Measurements from ENCODE around the gene POU6F2. TPM values are rescaled to one million over a fixed set of nuclear protein-coding genes. Genes with fewer than 3 reads are reported as not detected.

POU6F2 gene
- total RNA-seq, 1 experiment from 2014 or later = not detected

DNA sequence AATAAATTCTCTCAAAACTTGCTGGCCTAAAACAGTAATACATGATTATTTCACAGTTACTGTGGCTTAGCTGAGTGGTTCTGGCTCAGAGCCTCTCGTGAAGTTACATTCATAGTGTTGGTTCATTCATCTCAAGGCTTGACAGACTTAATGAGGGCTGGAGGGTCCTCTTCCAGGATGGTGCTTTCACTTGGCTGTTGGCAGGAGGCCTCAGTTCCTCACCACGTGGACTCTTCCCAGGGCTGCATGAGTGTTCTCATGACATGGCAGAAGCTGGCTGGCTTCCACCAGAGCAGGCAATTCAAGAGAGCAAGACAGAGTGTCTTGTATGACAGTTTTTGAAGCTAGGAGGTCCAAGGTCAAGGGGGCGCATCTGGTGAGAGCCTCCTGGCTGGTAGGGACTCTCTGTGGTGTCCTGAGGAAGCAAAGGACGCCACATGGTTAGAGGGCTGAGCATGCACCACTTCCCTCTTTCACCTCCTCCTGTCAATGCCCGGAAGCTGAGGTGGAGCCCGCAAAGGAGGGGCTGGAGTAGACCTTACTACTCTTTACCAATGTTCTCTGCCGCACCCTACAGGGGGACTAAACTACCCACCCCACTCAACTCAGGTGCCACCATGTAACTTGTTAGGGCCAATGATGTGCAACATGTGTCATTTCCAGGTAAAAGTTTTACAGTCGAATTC, 530.3 kb downstream of the POU6F2 start:
- no peaks in the 10 kb centered on the region for H3K36me3 ChIP-seq (ENCODE audit: insufficient read depth, low read length, poor library complexity, severe bottlenecking)
- no peak overlapping the region for H3K27ac ChIP-seq (ENCODE audit: low read depth, low read length, poor library complexity, severe bottlenecking)
- DNase-seq (ENCODE audit: low spot score) = no peak
- intact Hi-C loops (cut with micrococcal nuclease; ENCODE audit: unreplicated experiment) = no loop called here
- no TSS peak for BruUV-seq (replicated peaks)
- no peaks in the 10 kb centered on the region for H3K27me3 ChIP-seq (replicated peaks; ENCODE audit: insufficient read depth, low read depth, low read length, poor library complexity)
- H3K4me1 ChIP-seq (ENCODE audit: insufficient read depth, low read length, poor library complexity, severe bottlenecking) = no peaks in the 10 kb centered on the region
- H3K4me3 ChIP-seq (ENCODE audit: low read depth, low read length, poor library complexity, severe bottlenecking) = no peak overlapping the region
- ChIA-PET POLR2A (ENCODE audit: low non-redundant PET) (no interaction called here), CTCF (no interaction called here)
- no peaks in the 10 kb centered on the region for H3K9me3 ChIP-seq (ENCODE audit: low read depth, low read length, poor library complexity, severe bottlenecking)
- TF ChIP-seq EZH2 (IDR thresholded peaks at IDR 0.05; ENCODE audit: borderline replicate concordance, low read depth, low read length, poor library complexity, severe bottlenecking) (no peak), CTCF (conservative IDR thresholded peaks at IDR 0.05; ENCODE audit: low read depth, low read length) (no peak)

- no peaks in the 10 kb centered on the region for H3K36me3 ChIP-seq (ENCODE audit: insufficient read depth, low read length, poor library complexity, severe bottlenecking)
- no peaks in the 10 kb centered on the region for H3K4me1 ChIP-seq (ENCODE audit: insufficient read depth, low read length, poor library complexity, severe bottlenecking)
- no peaks in the 10 kb centered on the region for H3K9me3 ChIP-seq (ENCODE audit: low read depth, low read length, poor library complexity, severe bottlenecking)
- BruUV-seq (replicated peaks) = no TSS peak
- no peak for TF ChIP-seq CTCF (conservative IDR thresholded peaks at IDR 0.05; ENCODE audit: low read depth, low read length)
- no peak for TF ChIP-seq EZH2 (IDR thresholded peaks at IDR 0.05; ENCODE audit: borderline replicate concordance, low read depth, low read length, poor library complexity, severe bottlenecking)
- POLR2A ChIA-PET (ENCODE audit: low non-redundant PET) = no interaction called here
- intact Hi-C loops (cut with micrococcal nuclease; ENCODE audit: unreplicated experiment) = no loop called here
- no peak overlapping the region for H3K27ac ChIP-seq (ENCODE audit: low read depth, low read length, poor library complexity, severe bottlenecking)
- no peaks in the 10 kb centered on the region for H3K27me3 ChIP-seq (replicated peaks; ENCODE audit: insufficient read depth, low read depth, low read length, poor library complexity)
- H3K4me3 ChIP-seq (ENCODE audit: low read depth, low read length, poor library complexity, severe bottlenecking) = no peak overlapping the region
- no peak for DNase-seq (ENCODE audit: low spot score)
- CTCF ChIA-PET = no interaction called here
These were observed 531.7 kb downstream of the POU6F2 start for GRCh38 chr7:39509436-39509835.

- ChIA-PET CTCF (no interaction called here), POLR2A (ENCODE audit: low non-redundant PET) (no interaction called here)
- H3K4me3 ChIP-seq (ENCODE audit: low read depth, low read length, poor library complexity, severe bottlenecking) = no peak overlapping the region
- DNase-seq (ENCODE audit: low spot score) = no peak
- H3K27me3 ChIP-seq (replicated peaks; ENCODE audit: insufficient read depth, low read depth, low read length, poor library complexity) = peaks cover 3% of the 10 kb centered on the region
- no peak for TF ChIP-seq CTCF (conservative IDR thresholded peaks at IDR 0.05; ENCODE audit: low read depth, low read length)
- no peak for TF ChIP-seq EZH2 (IDR thresholded peaks at IDR 0.05; ENCODE audit: borderline replicate concordance, low read depth, low read length, poor library complexity, severe bottlenecking)
- intact Hi-C loops (cut with micrococcal nuclease; ENCODE audit: unreplicated experiment) = no loop called here
- no peak overlapping the region for H3K27ac ChIP-seq (ENCODE audit: low read depth, low read length, poor library complexity, severe bottlenecking)
- no peaks in the 10 kb centered on the region for H3K9me3 ChIP-seq (ENCODE audit: low read depth, low read length, poor library complexity, severe bottlenecking)
- BruUV-seq (replicated peaks) = no TSS peak
- no peaks in the 10 kb centered on the region for H3K36me3 ChIP-seq (ENCODE audit: insufficient read depth, low read length, poor library complexity, severe bottlenecking)
- no peaks in the 10 kb centered on the region for H3K4me1 ChIP-seq (ENCODE audit: insufficient read depth, low read length, poor library complexity, severe bottlenecking)
These were observed 532.2 kb downstream of the POU6F2 start for GRCh38 chr7:39509912-39510311.

All from A673 (cell line).